Stimulated activated CD4-positive, alpha-beta T cell treated with anti-CD3 and anti-CD28 coated beads, Interleukin-15, amount 100 ng/mL, for 48 hours (primary cell): ENCODE results near the gene CSMD2.

ENCODE experiments used
- DNase-seq, 2 donors: peaks; one replicate each; pipeline ENCODE4 v3.0.0-alpha.2; 2020; ENCODE audit warnings: low read depth in 2 of 2

The CSMD2 gene

GRCh38 chr1:33962061-33962460 lies 203.0 kb downstream of the CSMD2 start:
- DNase-seq, result no peak

- no peak for DNase-seq
Observed at GRCh38 chr1:33960188-33960895, 204.7 kb downstream of the CSMD2 start.

GRCh38 chr1:33957854-33958253 lies 207.2 kb downstream of the CSMD2 start:
- DNase-seq, result no peak

GRCh38 chr1:33955096-33955495 lies 209.9 kb downstream of the CSMD2 start:
- DNase-seq, result no peak

GRCh38 chr1:33949570-33949969 lies 215.5 kb downstream of the CSMD2 start:
- DNase-seq, result no peak

- no peak for DNase-seq
Observed at GRCh38 chr1:33948291-33948690, 216.7 kb downstream of the CSMD2 start.

- DNase-seq, result no peak
Observed at GRCh38 chr1:33946836-33947235, 218.2 kb downstream of the CSMD2 start.

- DNase-seq, result no peak
Observed at GRCh38 chr1:33944846-33945245, 220.2 kb downstream of the CSMD2 start.

GRCh38 chr1:33943978-33944377 lies 221.1 kb downstream of the CSMD2 start:
- no peak for DNase-seq

- DNase-seq, result no peak
Observed at GRCh38 chr1:33932871-33933270, 232.2 kb downstream of the CSMD2 start.

- no peak for DNase-seq
Observed at GRCh38 chr1:33931111-33931475, 233.9 kb downstream of the CSMD2 start.

- DNase-seq, result no peak
Observed at GRCh38 chr1:33930346-33931110, 234.5 kb downstream of the CSMD2 start.

- DNase-seq, result no peak
Observed at GRCh38 chr1:33928251-33928650, 236.8 kb downstream of the CSMD2 start.

GRCh38 chr1:33927721-33928120 lies 237.3 kb downstream of the CSMD2 start:
- DNase-seq, result no peak

GRCh38 chr1:33925586-33925985 lies 239.4 kb downstream of the CSMD2 start:
- DNase-seq, result no peak

- DNase-seq, result no peak
Observed at GRCh38 chr1:33921281-33921680, 243.7 kb downstream of the CSMD2 start.

GRCh38 chr1:33918368-33918767 lies 246.7 kb downstream of the CSMD2 start:
- DNase-seq, result no peak

GRCh38 chr1:33916786-33917185 lies 248.2 kb downstream of the CSMD2 start:
- DNase-seq, result no peak

- no peak for DNase-seq
Observed at GRCh38 chr1:33914531-33914930, 250.5 kb downstream of the CSMD2 start.

- no peak for DNase-seq
Observed at GRCh38 chr1:33908324-33908956, 256.6 kb downstream of the CSMD2 start.

- no peak for DNase-seq
Observed at GRCh38 chr1:33906156-33906555, 258.9 kb downstream of the CSMD2 start.

- DNase-seq, result no peak
Observed at GRCh38 chr1:33905241-33905640, 259.8 kb downstream of the CSMD2 start.

- no peak for DNase-seq
Observed at GRCh38 chr1:33903210-33903589, 261.8 kb downstream of the CSMD2 start.
